ENCODE data around the gene APBA3. TPM values are rescaled to one million over a fixed set of nuclear protein-coding genes. Genes with fewer than 3 reads are reported as not detected.

Gene APBA3
- 10 to 100 TPM; 11.1 to 35.6 (median 20.5) TPM for total RNA-seq
- polyA plus RNA-seq: 10 to 100 TPM in 2 of 3 donors, 1 to 10 TPM in 1; 2.6 to 43.8 (median 24.0) TPM
- long read RNA-seq, donor 1: 0 reads
- long read RNA-seq, donor 2, partial matches to known transcripts: 0 of 1 reads
- long read RNA-seq, donor 2, other reads (novel, unspliced or antisense): 0 of 1 reads
- long read RNA-seq, donor 3, partial matches to known transcripts: 0 of 1 reads
- long read RNA-seq, donor 3, other reads (novel, unspliced or antisense): 0 of 1 reads
- long read RNA-seq, donor 4, partial matches to known transcripts: 2 of 7 reads
- long read RNA-seq, donor 4, other reads (novel, unspliced or antisense): 0 of 7 reads
- long read RNA-seq, donor 5, transcript APBA3-201 (11 exons, 2,075 nt): major isoform, 27 of 45 reads
- long read RNA-seq, donor 5, partial matches to known transcripts: 2 of 45 reads
- long read RNA-seq, donor 5, other reads (novel, unspliced or antisense): 14 of 45 reads
- long read RNA-seq, donor 6, partial matches to known transcripts: 1 of 7 reads
- long read RNA-seq, donor 6, other reads (novel, unspliced or antisense): 1 of 7 reads
- long read RNA-seq, donor 7, partial matches to known transcripts: 0 of 2 reads
- long read RNA-seq, donor 7, other reads (novel, unspliced or antisense): 0 of 2 reads
- long read RNA-seq, donor 8, partial matches to known transcripts: 30 of 180 reads
- long read RNA-seq, donor 8, other reads (novel, unspliced or antisense): 145 of 180 reads
- long read RNA-seq, donor 9, partial matches to known transcripts: 0 of 2 reads
- long read RNA-seq, donor 9, other reads (novel, unspliced or antisense): 0 of 2 reads
- long read RNA-seq, donor 10, partial matches to known transcripts: 0 of 2 reads
- long read RNA-seq, donor 10, other reads (novel, unspliced or antisense): 0 of 2 reads

DNA sequence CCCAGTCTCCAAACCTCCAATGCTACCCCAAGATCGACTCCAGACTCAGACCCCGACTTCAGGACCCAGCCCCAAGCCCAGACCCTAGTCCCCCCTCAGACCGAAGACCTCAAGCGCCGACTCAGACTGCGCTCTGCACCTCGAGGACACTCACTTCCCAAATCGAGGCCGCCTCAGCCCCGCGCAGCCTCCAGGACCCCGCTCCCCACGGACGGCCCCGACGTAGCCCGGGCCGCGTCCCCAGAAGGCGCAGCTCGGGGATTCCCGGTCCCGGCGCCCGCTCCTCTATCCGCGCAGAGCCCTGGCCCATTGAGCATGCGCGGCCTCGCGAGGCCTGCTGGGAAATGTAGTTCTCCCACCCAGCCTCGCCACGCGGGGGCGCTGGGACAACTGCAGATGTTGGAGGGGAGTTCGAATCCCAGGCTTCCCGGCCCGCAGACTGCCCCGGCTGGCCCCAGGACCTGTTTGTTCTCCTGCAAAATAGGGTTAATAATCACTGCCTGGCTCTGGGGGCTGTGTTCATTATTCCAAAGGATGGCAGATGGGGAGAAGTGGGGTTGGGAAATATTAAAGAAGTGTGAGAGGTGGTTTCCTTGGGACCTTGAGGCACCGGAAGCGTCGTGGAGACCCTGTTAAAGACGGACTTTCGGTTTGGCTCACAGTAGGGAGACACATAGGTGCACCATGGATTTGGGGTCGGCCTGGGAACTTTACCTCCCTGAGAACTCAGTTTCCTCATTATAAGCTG lies at the start of gene APBA3:
Gene APBA3, minus strand, starts transcription at position 311 of the 748 bp plus-strand sequence. CDS start 1,428 bp downstream, outside the sequence.
- no peaks in the 10 kb centered on the region for H3K9me3 ChIP-seq (replicated peaks in 1 of 3)
- intact Hi-C loops (cut with DNase I): no loop called here
- peak within 1 kb of the TSS; percentile 43 to 98 (median 92) for H3K4me3 ChIP-seq
- H3K36me3 ChIP-seq (replicated peaks in 1 of 2): peaks cover 0 to 29% of the 10 kb centered on the region in 2 donors
- H3K27me3 ChIP-seq: no peaks in the 10 kb centered on the region
- WGBS, 4 donors: 2 to 6% (median 4%) methylated on average over 24 to 45 of the region's 45 CpGs
- TF ChIP-seq CTCF (IDR thresholded peaks at IDR 0.05) (peak; percentile 58 to 76 (median 68)), POLR2A (IDR thresholded peaks at IDR 0.05) (peak in 1 of 2 donors; percentile 65)
- peaks cover 13 to 28% of the 10 kb centered on the region in 2 donors for H3K4me1 ChIP-seq (replicated peaks in 1 of 2)
- peak; percentile 91 to 96 (median 94) for DNase-seq
- H3K27ac ChIP-seq: peak within 1 kb of the TSS; percentile 95 to 99 (median 99)

GRCh38 chr19:3810708-3811355 lies 49.3 kb upstream of the APBA3 start:
- H3K4me1 ChIP-seq (replicated peaks in 1 of 2): peaks cover 0 to 3% of the 10 kb centered on the region in 2 donors
- WGBS, 4 donors: 71 to 90% (median 75%) methylated on average over 2 to 38 of the region's 38 CpGs
- intact Hi-C loops (cut with DNase I): no loop called here
- H3K27ac ChIP-seq: peak overlapping the region in 1 of 5 donors; percentile 34
- DNase-seq: peak in 3 of 7 donors; percentile 26 to 34 (median 30)
- TF ChIP-seq POLR2A (IDR thresholded peaks at IDR 0.05): no peak
- TF ChIP-seq CTCF (IDR thresholded peaks at IDR 0.05): no peak
- peaks cover 5% of the 10 kb centered on the region for H3K27me3 ChIP-seq
- no peaks in the 10 kb centered on the region for H3K9me3 ChIP-seq (replicated peaks in 1 of 3)
- no peaks in the 10 kb centered on the region for H3K36me3 ChIP-seq (replicated peaks in 1 of 2)
- no peak overlapping the region for H3K4me3 ChIP-seq

GRCh38 chr19:3809881-3810707 lies 48.6 kb upstream of the APBA3 start:
- no peak overlapping the region for H3K27ac ChIP-seq
- H3K36me3 ChIP-seq (replicated peaks in 1 of 2): no peaks in the 10 kb centered on the region
- intact Hi-C loops (cut with DNase I): no loop called here
- WGBS, 4 donors: 72 to 77% (median 75%) methylated on average over 10 to 26 of the region's 26 CpGs
- DNase-seq: no peak
- H3K4me3 ChIP-seq: no peak overlapping the region
- no peak for TF ChIP-seq POLR2A (IDR thresholded peaks at IDR 0.05)
- TF ChIP-seq CTCF (IDR thresholded peaks at IDR 0.05): no peak
- H3K27me3 ChIP-seq: peaks cover 5% of the 10 kb centered on the region
- no peaks in the 10 kb centered on the region for H3K9me3 ChIP-seq (replicated peaks in 1 of 3)
- H3K4me1 ChIP-seq (replicated peaks in 1 of 2): peaks cover 0 to 3% of the 10 kb centered on the region in 2 donors

Data from adrenal gland (tissue), 19 donors.